KMS-11 (cell line): ENCODE data around the gene AKR1C3.
"Not testable (repeated sequence)": the region's sequence is repeated elsewhere in the genome, so short reads cannot be mapped to it uniquely, and the experiment has no call there.

Source experiments
- H2AFZ ChIP-seq: fragments of 200-600 bp; sonication (generic); 2 replicates; pipeline ENCODE4 v1.6.1; 2016; ENCODE audit warnings: antibody characterized with exemption, mixed run types, low read depth
- H3K27ac ChIP-seq: fragments of 200-600 bp; sonication (generic); 2 replicates; pipeline ENCODE4 v1.6.1; 2016; ENCODE audit warnings: mild to moderate bottlenecking, mixed run types
- H3K27me3 ChIP-seq: fragments of 200-600 bp; sonication (generic); 2 replicates; pipeline ENCODE4 v1.6.1; 2017; ENCODE audit warnings: mild to moderate bottlenecking, low read depth, mixed run types, moderate library complexity; ENCODE audit not compliant: insufficient read depth
- H3K36me3 ChIP-seq: fragments of 200-600 bp; sonication (generic); 2 replicates; pipeline ENCODE4 v1.6.1; 2017; ENCODE audit warnings: mild to moderate bottlenecking, mixed run types; ENCODE audit not compliant: insufficient read depth
- H3K4me1 ChIP-seq: fragments of 200-600 bp; sonication (generic); 2 replicates; pipeline ENCODE4 v1.6.1; 2016; ENCODE audit warnings: mild to moderate bottlenecking, low read depth, mixed run types; ENCODE audit not compliant: poor library complexity, severe bottlenecking
- H3K4me2 ChIP-seq: fragments of 200-600 bp; sonication (generic); 2 replicates; pipeline ENCODE4 v1.7.0; 2016; ENCODE audit warnings: mild to moderate bottlenecking, mixed run types
- H3K4me3 ChIP-seq: fragments of 200-600 bp; sonication (generic); IDR thresholded peaks from 2 replicates; pipeline ENCODE4 v1.6.1; 2017; ENCODE audit warnings: low read depth, low read length, mixed read lengths; ENCODE audit not compliant: insufficient read depth
- H3K79me2 ChIP-seq: fragments of 200-600 bp; sonication (generic); 2 replicates; pipeline ENCODE4 v1.6.1; 2016; ENCODE audit warnings: low read depth, mixed run types; ENCODE audit not compliant: insufficient read depth
- H3K9ac ChIP-seq: fragments of 200-600 bp; sonication (generic); 2 replicates; pipeline ENCODE4 v1.6.1; 2016; ENCODE audit warnings: mild to moderate bottlenecking, mixed run types
- H4K20me1 ChIP-seq: fragments of 200-600 bp; sonication (generic); 2 replicates; pipeline ENCODE4 v1.6.1; 2016; ENCODE audit warnings: mild to moderate bottlenecking, mixed run types; ENCODE audit not compliant: insufficient read depth
- CTCF ChIP-seq: fragments of 200-600 bp; sonication (generic); conservative IDR thresholded peaks from 2 replicates; pipeline ENCODE4 v1.6.1; 2017; ENCODE audit warnings: low read depth, mild to moderate bottlenecking, antibody characterized with exemption, low read length, moderate library complexity, mixed read lengths

AKR1C3 gene

GRCh38 chr10:5108658-5109416 lies 14.6 kb downstream of the AKR1C3 start:
- H3K79me2 ChIP-seq = no peaks in the 10 kb centered on the region
- no peak for TF ChIP-seq CTCF
- H3K9ac ChIP-seq = no peak overlapping the region
- H3K36me3 ChIP-seq = no peaks in the 10 kb centered on the region
- no peaks in the 10 kb centered on the region for H3K27me3 ChIP-seq
- no peaks in the 10 kb centered on the region for H3K4me1 ChIP-seq
- H2AFZ ChIP-seq = no peak overlapping the region
- H3K4me3 ChIP-seq = no peak overlapping the region
- no peak overlapping the region for H3K27ac ChIP-seq
- no peak overlapping the region for H3K4me2 ChIP-seq
- H4K20me1 ChIP-seq = no peaks in the 10 kb centered on the region

GRCh38 chr10:5109861-5110260 lies 15.6 kb downstream of the AKR1C3 start:
- H3K4me2 ChIP-seq, H3K27ac ChIP-seq, H4K20me1 ChIP-seq: not testable (repeated sequence)

GRCh38 chr10:5116621-5117020 lies 22.4 kb downstream of the AKR1C3 start:
- H4K20me1 ChIP-seq = no peaks in the 10 kb centered on the region
- no peak overlapping the region for H3K4me2 ChIP-seq
- no peak for TF ChIP-seq CTCF
- H3K4me3 ChIP-seq = no peak overlapping the region
- no peaks in the 10 kb centered on the region for H3K79me2 ChIP-seq
- H3K27ac ChIP-seq = no peak overlapping the region
- no peaks in the 10 kb centered on the region for H3K27me3 ChIP-seq
- no peaks in the 10 kb centered on the region for H3K36me3 ChIP-seq
- H2AFZ ChIP-seq = no peak overlapping the region
- H3K9ac ChIP-seq = no peak overlapping the region
- no peaks in the 10 kb centered on the region for H3K4me1 ChIP-seq

More at GRCh38 chr10:5109861-5110260, 15.6 kb downstream of the AKR1C3 start:
- not testable (repeated sequence) for H3K27me3 ChIP-seq, H3K9ac ChIP-seq, H2AFZ ChIP-seq, H3K4me1 ChIP-seq, H3K4me3 ChIP-seq, H3K79me2 ChIP-seq, H3K36me3 ChIP-seq

- no peaks in the 10 kb centered on the region for H3K79me2 ChIP-seq
- no peak overlapping the region for H3K4me2 ChIP-seq
- no peaks in the 10 kb centered on the region for H3K27me3 ChIP-seq
- no peaks in the 10 kb centered on the region for H3K36me3 ChIP-seq
- H3K4me1 ChIP-seq = no peaks in the 10 kb centered on the region
- H2AFZ ChIP-seq = no peak overlapping the region
- no peak overlapping the region for H3K27ac ChIP-seq
- H3K9ac ChIP-seq = no peak overlapping the region
- H4K20me1 ChIP-seq = no peaks in the 10 kb centered on the region
- no peak overlapping the region for H3K4me3 ChIP-seq
- no peak for TF ChIP-seq CTCF
Measured at GRCh38 chr10:5117026-5117425, 22.8 kb downstream of the AKR1C3 start.

- not testable (repeated sequence) for H3K36me3 ChIP-seq, H3K4me2 ChIP-seq, H3K27me3 ChIP-seq, H3K79me2 ChIP-seq, H2AFZ ChIP-seq, H3K4me3 ChIP-seq, H4K20me1 ChIP-seq, H3K27ac ChIP-seq, H3K4me1 ChIP-seq, H3K9ac ChIP-seq
Measured at GRCh38 chr10:5119997-5120396, 25.8 kb downstream of the AKR1C3 start.
